ENCODE data around the gene SLC26A3.

The SLC26A3 gene

DNA sequence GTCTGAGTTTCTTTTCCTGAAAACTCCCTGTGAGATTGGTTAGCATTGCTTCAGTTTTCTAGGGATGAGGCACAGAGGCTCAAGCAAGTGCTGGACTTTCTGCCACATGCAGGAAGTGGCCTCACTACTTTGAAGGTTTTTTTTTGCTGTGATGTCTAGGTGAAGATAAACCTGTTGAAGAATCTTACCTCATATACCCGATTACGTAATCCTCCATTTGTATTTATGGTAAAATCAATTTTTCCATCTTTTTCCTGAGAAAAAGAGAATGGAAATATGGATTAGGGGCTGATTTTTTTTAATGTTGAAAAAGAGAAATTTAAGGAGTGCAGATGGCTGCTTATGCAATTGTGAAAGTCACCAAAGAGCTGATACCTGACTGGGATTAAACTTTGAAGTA is 35.6 kb downstream of the SLC26A3 start:
- DNase-seq (ENCODE audit: low read depth), result no peak
- TF ChIP-seq, protein P1, sequence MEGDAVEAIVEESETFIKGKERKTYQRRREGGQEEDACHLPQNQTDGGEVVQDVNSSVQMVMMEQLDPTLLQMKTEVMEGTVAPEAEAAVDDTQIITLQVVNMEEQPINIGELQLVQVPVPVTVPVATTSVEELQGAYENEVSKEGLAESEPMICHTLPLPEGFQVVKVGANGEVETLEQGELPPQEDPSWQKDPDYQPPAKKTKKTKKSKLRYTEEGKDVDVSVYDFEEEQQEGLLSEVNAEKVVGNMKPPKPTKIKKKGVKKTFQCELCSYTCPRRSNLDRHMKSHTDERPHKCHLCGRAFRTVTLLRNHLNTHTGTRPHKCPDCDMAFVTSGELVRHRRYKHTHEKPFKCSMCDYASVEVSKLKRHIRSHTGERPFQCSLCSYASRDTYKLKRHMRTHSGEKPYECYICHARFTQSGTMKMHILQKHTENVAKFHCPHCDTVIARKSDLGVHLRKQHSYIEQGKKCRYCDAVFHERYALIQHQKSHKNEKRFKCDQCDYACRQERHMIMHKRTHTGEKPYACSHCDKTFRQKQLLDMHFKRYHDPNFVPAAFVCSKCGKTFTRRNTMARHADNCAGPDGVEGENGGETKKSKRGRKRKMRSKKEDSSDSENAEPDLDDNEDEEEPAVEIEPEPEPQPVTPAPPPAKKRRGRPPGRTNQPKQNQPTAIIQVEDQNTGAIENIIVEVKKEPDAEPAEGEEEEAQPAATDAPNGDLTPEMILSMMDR (IDR thresholded peaks at IDR 0.05; ENCODE audit: low read length, missing control alignments), result no peak
- no peak overlapping the region for H3K4me3 ChIP-seq (replicated peaks; ENCODE audit: low read depth, low read length)

DNA sequence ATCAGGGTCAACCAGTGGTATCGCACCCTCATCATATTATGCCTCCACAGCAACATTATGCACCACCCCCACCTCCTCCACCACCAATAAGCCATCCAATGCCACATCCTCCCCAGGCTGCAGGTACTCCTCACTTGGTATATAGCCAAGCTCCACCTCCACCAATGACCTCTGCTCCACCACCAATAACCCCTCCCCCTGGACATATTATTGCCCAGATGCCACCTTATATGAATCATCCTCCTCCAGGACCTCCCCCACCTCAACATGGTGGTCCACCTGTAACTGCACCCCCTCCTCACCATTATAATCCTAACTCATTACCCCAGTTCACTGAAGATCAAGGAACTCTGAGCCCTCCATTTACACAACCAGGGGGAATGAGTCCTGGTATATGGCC is 44.4 kb downstream of the SLC26A3 start:
- DNase-seq (ENCODE audit: low read depth), result no peak
- TF ChIP-seq, protein P1 (IDR thresholded peaks at IDR 0.05; ENCODE audit: low read length, missing control alignments), result no peak
- H3K4me3 ChIP-seq (replicated peaks; ENCODE audit: low read depth, low read length), result no peak overlapping the region

- TF ChIP-seq, protein P1 (IDR thresholded peaks at IDR 0.05; ENCODE audit: low read length, missing control alignments), result peak; percentile 3
- no peak overlapping the region for H3K4me3 ChIP-seq (replicated peaks; ENCODE audit: low read depth, low read length)
- no peak for DNase-seq (ENCODE audit: low read depth)
These were observed 48.4 kb downstream of the SLC26A3 start for GRCh38 chr7:107754642-107755041.

DNA sequence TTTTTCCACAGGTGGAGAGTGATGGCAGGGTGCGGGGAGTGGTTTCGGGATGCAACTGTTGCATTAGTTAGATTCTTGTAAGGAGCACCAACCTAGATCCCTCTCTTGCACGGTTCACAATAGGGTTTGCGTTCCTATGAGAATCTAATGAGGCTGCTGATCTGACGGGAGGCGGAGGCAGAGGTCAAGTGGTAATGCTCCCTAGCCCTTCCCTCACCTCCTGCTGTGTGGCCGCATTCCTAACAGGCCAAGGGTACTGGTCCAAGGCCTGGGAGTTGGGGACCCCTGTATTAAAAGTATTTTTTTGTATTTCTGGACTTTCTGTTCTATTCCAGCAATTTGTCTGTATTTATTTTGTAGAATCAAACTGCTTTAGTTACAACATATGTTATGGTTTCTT is 51.9 kb downstream of the SLC26A3 start:
- H3K4me3 ChIP-seq (replicated peaks; ENCODE audit: low read depth, low read length), result no peak overlapping the region
- TF ChIP-seq, protein P1 (IDR thresholded peaks at IDR 0.05; ENCODE audit: low read length, missing control alignments), result no peak
- no peak for DNase-seq (ENCODE audit: low read depth)

DNA sequence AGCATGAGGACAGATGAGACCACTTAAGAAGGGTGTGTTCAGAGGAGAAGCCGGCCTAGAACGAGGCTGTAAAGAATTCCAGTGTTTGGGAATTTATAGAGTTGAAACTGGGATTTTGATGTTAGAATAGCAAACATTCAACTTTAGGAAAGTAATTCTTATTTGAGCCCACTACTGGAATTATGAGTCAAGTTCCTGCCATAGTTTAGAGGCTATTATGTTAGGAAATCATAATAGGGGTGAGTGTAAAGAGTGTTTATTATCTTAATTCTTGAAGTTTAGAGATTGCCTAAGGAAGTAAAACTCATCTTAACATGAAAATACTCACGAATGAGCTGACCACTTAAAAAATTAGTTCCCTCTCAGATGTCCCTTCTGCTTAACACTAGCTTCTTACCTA is 57.0 kb downstream of the SLC26A3 start:
- H3K4me3 ChIP-seq (replicated peaks; ENCODE audit: low read depth, low read length), result peak overlapping the region; percentile 81
- TF ChIP-seq, protein P1 (IDR thresholded peaks at IDR 0.05; ENCODE audit: low read length, missing control alignments), result no peak
- no peak for DNase-seq (ENCODE audit: low read depth)

DNA sequence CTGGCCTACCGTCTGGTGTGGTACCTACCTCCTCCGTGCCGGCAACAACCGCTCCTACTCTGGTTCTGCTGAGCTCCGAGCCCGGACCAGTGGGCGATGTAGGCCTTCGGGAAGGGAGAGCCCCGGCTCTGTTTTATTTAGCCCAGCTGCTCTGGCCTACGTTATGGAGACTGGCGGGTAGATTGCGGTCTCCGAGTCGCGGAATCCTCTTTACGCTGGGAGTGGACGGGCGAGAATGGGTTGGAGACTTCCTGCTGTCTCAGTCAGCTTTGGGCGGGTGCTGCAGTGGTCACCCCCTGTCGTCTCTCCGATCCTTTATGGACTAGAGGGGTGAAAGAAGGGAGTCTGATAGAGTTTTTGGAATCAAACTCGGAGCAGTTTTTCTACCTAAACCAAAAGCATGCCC is 58.7 kb downstream of the SLC26A3 start:
- DNase-seq (ENCODE audit: low read depth), result no peak
- peak overlapping the region; percentile 81 for H3K4me3 ChIP-seq (replicated peaks; ENCODE audit: low read depth, low read length)
- TF ChIP-seq, protein P1 (IDR thresholded peaks at IDR 0.05; ENCODE audit: low read length, missing control alignments), result no peak

GRCh38 chr7:107743567-107744344 is 59.3 kb downstream of the SLC26A3 start, which contains the start of gene CBLL1:
CBLL1 (plus strand) TSS chr7:107744142; CDS start chr7:107744164, 22 bp downstream.
- peak within 1 kb of the TSS; percentile 81 for H3K4me3 ChIP-seq (replicated peaks; ENCODE audit: low read depth, low read length)
- DNase-seq (ENCODE audit: low read depth), result peak; percentile 97
- TF ChIP-seq, protein P1 (IDR thresholded peaks at IDR 0.05; ENCODE audit: low read length, missing control alignments), result peak; percentile 71

All from fibroblast of pulmonary artery (primary cell).